HuH-7 (cell line): Measurements from ENCODE around the gene ATP5F1C.

Source experiments
- DNase-seq: peaks from one replicate; pipeline ENCODE4 v3.0.0; 2011; ENCODE audit warnings: low spot score

The ATP5F1C gene

DNA sequence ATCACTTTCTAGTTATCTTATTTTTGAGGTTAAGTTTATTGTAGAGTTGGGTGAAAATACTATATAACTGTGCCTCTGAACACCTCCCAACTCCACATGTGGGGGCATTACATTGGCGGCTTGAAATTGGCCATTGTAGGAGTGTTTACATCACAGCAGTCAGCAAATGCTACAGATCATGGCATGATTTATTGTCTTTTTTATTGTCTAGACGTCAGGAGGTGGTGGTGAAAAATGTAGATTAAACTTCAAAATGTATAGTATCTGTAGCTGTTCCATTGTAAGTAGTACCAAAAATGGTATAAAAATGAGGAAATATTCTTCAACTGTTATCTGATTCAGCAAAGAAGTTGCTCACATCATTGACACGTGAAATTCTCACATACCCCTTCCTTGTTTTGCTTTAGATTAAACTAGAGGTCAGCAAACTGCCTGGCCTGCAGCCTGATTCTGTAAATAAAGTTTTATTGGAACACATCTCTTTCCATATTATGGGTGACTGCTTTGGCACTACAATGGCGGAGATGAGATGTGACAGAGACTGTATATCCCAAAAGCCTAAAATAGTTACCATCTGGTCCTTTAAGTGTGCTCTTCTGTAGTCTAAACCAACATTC, 65.4 kb downstream of the ATP5F1C start:
- DNase-seq, result no peak

DNA sequence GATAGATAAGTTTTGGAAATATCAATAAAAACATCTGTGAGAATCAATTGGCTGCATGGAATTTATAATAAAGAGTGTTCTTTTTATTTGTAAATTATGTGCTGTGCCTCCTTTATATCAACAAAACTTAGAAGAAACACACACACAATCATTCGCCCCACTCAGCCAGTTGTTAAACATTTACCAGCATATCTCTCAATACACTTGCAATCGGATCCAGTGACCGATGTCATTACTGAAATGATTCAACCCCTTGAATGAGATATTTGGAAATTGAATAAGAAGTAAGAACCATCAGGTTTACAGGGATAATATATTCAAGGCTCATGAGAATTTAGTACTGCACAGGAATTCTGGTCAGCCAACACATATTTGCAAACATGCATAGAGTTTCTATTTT, 65.9 kb downstream of the ATP5F1C start:
- DNase-seq, result peak; percentile 42

DNA sequence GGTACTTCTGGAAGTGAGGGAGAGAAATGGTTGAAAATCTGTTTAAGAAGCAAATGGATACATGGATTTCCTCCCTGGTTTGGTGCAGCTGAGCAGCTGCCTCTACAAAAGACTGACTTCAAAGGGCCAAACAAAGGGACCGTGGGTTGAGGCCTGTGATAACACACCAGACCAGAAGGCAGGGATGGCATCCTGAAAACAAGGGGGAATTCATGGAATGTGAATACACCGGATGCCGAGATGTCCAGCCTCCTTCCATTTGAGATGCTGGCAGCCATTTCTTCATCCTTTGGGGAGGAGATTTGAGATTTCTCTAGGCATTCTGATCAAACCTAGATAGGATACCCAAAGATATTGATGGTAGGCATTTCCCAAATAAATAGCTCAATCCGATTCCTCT, 67.2 kb downstream of the ATP5F1C start:
- no peak for DNase-seq

DNA sequence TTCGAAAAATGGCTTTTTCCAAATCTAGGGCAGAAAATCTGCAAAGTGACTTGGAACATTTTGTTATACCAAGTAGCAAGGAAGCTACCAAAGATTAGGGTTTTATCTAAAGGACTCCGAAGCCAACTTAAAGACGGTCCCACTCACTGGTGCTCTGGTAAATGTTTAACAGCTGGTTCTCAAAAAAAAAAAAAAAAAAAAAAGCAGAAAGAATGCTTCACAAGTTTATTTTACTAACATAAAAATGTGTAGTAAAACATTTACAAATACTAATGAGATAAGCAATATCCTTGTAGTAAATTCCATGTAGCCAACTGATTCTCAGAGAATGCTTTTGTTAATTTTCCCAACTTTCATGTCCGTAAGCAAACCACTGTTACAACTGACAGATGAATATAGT, 68.7 kb downstream of the ATP5F1C start:
- DNase-seq, result no peak

DNA sequence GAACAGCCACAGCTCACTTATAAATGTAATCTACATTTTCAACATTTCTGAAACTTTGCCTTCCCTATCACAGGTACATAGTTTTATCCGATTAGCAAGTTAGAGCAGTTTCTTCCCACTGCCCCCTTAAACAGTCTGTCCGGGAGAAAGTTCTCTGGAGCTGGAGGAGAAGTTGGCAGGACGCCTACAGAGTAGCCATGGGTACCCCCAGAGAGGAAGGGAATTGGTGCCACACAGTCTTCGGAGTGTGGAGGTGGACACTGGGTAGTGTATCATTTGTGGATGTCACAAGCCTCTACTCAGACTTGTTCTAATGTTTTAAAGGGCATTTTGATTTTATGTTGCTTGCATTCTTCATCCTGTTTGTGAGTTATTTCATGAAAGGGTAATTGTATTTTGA, 69.3 kb downstream of the ATP5F1C start:
- DNase-seq, result no peak
